DND-41 (cell line): ENCODE results near the gene KNTC1.

ENCODE experiments used
- ATAC-seq: fragments of 200-7000 bp; cut with Tn5 transposase; 3 replicates; pipeline ENCODE4 v1.9.1; 2021; ENCODE audit warnings: low read depth; ENCODE audit not compliant: insufficient read depth
- DNase-seq: peaks from one replicate; pipeline ENCODE4 v3.0.0-alpha.2; 2020
- H2AFZ ChIP-seq: 2 replicates; pipeline ENCODE4 v1.6.0; 2012; ENCODE audit warnings: low read depth, low read length
- H3K27ac ChIP-seq: 2 replicates; pipeline ENCODE4 v1.5.1; 2012; ENCODE audit warnings: low read length, inconsistent platforms
- H3K27me3 ChIP-seq: fragments of 200-600 bp; sonication (generic); 2 replicates; pipeline ENCODE4 v1.6.0; 2012; ENCODE audit warnings: low read length, mild to moderate bottlenecking, inconsistent platforms; ENCODE audit not compliant: insufficient read depth, poor library complexity
- H3K36me3 ChIP-seq: 2 replicates; pipeline ENCODE4 v1.5.1; 2012; ENCODE audit warnings: low read length, inconsistent platforms; ENCODE audit not compliant: insufficient read depth
- H3K4me1 ChIP-seq: 2 replicates; pipeline ENCODE4 v1.5.1; 2012; ENCODE audit warnings: mild to moderate bottlenecking, low read length; ENCODE audit not compliant: insufficient read depth
- H3K4me2 ChIP-seq: 2 replicates; pipeline ENCODE4 v1.6.0; 2012; ENCODE audit warnings: mild to moderate bottlenecking, moderate library complexity, low read length, inconsistent platforms; ENCODE audit not compliant: insufficient read depth
- H3K4me3 ChIP-seq, 2 experiments: fragments of 200-600 bp in 1 of 2; shearing (Covaris generic) in 1 of 2; 2 replicates each; pipeline ENCODE4 v1.5.1; 2012 to 2016; ENCODE audit warnings: inconsistent platforms in 2 of 2, low read length in 2 of 2, mild to moderate bottlenecking in 2 of 2, low read depth in 1 of 2, moderate library complexity in 1 of 2
- H3K79me2 ChIP-seq: 2 replicates; pipeline ENCODE4 v1.6.0; 2012; ENCODE audit warnings: low read length, inconsistent platforms; ENCODE audit not compliant: insufficient read depth
- H3K9ac ChIP-seq: 2 replicates; pipeline ENCODE4 v1.6.0; 2012; ENCODE audit warnings: low read depth, mild to moderate bottlenecking, inconsistent platforms, low read length, moderate library complexity
- H3K9me3 ChIP-seq: 2 replicates; pipeline ENCODE4 v1.5.1; 2012; ENCODE audit warnings: low read length, moderate library complexity, mild to moderate bottlenecking, inconsistent platforms; ENCODE audit not compliant: insufficient read depth, severe bottlenecking
- H4K20me1 ChIP-seq: 2 replicates; pipeline ENCODE4 v1.6.0; 2012; ENCODE audit warnings: low read length; ENCODE audit not compliant: insufficient read depth
- EZH2 ChIP-seq: IDR thresholded peaks from 3 replicates; pipeline ENCODE4 v1.6.1; 2012; ENCODE audit warnings: borderline replicate concordance, low read depth, mild to moderate bottlenecking, moderate library complexity, low read length, inconsistent platforms; ENCODE audit not compliant: severe bottlenecking
- TF ChIP-seq, protein P1 (sequence below): IDR thresholded peaks from 2 replicates; pipeline ENCODE4 v1.5.1; 2012; ENCODE audit warnings: borderline replicate concordance, low read length, moderate library complexity, mild to moderate bottlenecking; ENCODE audit not compliant: poor library complexity, severe bottlenecking; ENCODE audit errors: extremely low read depth

Gene KNTC1

DNA sequence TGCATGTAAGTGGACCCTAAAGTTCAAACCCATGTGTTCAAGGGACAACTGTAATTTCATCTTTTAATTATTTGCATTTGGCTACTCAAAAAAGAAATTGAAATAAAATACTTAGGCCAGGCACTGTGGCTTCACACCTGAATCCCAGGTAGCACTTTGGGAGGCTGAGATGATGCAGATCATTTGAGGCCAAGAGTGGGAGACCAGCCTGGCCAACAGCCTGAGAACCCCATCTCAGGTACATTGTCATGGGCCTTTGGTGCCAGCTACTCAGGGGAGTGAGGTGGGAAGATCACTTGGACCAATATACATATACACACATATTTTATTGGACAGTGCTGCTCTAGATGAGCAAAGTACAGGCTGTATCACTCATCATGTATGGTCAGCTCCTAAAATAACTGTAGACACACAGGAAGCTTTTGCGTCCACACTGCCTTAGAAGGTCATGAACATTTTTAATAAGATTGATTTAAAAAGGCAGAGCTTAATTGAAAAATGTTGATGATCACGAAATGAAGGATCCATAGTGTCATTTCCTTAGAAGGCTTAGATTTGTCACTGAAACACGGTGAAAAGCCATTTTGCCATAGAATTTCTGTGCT is 23.8 kb upstream of the KNTC1 start:
- DNase-seq: no peak
- H2AFZ ChIP-seq: no peak overlapping the region
- H3K79me2 ChIP-seq: peaks cover 34% of the 10 kb centered on the region
- no peak for TF ChIP-seq EZH2
- TF ChIP-seq, protein P1, sequence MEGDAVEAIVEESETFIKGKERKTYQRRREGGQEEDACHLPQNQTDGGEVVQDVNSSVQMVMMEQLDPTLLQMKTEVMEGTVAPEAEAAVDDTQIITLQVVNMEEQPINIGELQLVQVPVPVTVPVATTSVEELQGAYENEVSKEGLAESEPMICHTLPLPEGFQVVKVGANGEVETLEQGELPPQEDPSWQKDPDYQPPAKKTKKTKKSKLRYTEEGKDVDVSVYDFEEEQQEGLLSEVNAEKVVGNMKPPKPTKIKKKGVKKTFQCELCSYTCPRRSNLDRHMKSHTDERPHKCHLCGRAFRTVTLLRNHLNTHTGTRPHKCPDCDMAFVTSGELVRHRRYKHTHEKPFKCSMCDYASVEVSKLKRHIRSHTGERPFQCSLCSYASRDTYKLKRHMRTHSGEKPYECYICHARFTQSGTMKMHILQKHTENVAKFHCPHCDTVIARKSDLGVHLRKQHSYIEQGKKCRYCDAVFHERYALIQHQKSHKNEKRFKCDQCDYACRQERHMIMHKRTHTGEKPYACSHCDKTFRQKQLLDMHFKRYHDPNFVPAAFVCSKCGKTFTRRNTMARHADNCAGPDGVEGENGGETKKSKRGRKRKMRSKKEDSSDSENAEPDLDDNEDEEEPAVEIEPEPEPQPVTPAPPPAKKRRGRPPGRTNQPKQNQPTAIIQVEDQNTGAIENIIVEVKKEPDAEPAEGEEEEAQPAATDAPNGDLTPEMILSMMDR: no peak
- H3K9me3 ChIP-seq: no peaks in the 10 kb centered on the region
- no peaks in the 10 kb centered on the region for H3K27me3 ChIP-seq
- H3K4me1 ChIP-seq: peaks cover 25% of the 10 kb centered on the region
- no peak overlapping the region for H3K4me2 ChIP-seq
- peaks cover 53% of the 10 kb centered on the region for H3K36me3 ChIP-seq
- no peak for ATAC-seq
- no peak overlapping the region for H3K9ac ChIP-seq
- peaks cover 7% of the 10 kb centered on the region; the same call in 1 of the 2 replicates for H4K20me1 ChIP-seq
- H3K4me3 ChIP-seq: no peak overlapping the region
- no peak overlapping the region for H3K27ac ChIP-seq

- H3K4me2 ChIP-seq: no peak overlapping the region
Observed at GRCh38 chr12:122503783-122504590, 23.1 kb upstream of the KNTC1 start.

DNA sequence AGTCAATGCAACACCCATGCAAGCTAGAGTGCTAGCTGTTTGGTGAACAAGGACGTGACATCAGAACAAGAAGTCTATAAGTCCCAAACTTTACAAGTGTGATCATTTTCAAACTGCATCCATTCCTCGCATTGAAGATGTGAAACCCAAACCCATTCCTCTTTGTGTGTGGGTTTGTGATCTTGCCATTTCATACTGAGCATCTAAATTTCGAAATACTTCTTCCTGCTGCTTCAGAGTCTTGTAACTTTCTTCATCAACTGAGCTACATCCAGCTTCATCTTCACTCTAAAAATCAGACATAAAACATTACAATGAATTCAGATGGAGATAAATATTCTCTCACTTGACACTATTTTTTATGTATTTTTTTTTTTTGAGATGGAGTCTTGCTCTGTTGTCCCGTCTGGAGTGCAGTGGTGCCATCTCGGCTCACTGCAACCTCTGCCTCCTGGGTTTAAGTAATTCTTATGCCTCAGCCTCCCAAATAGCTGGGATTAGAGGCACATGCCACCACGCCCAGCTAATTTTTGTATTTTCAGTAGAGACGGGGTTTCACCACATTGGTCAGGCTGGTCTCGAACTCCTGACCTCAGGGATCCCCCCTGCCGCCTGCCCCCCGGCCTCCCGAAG is 21.5 kb upstream of the KNTC1 start:
- peaks cover 76% of the 10 kb centered on the region for H3K36me3 ChIP-seq
- H4K20me1 ChIP-seq: peaks cover 17% of the 10 kb centered on the region; the same call in 1 of the 2 replicates
- H3K27ac ChIP-seq: no peak overlapping the region
- ATAC-seq (no peak), DNase-seq (no peak)
- no peak overlapping the region for H3K4me3 ChIP-seq
- H3K9me3 ChIP-seq: no peaks in the 10 kb centered on the region
- peaks cover 30% of the 10 kb centered on the region for H3K79me2 ChIP-seq
- H3K4me1 ChIP-seq: peaks cover 13% of the 10 kb centered on the region
- H2AFZ ChIP-seq: no peak overlapping the region
- H3K27me3 ChIP-seq: no peaks in the 10 kb centered on the region
- H3K9ac ChIP-seq: no peak overlapping the region
- no peak overlapping the region for H3K4me2 ChIP-seq
- TF ChIP-seq EZH2: no peak
- TF ChIP-seq, protein P1: no peak

More at GRCh38 chr12:122503783-122504590, 23.1 kb upstream of the KNTC1 start:
- DNase-seq (no peak), ATAC-seq (no peak)
- Histone ChIP-seq H3K36me3 (peaks cover 61% of the 10 kb centered on the region), H3K4me3 (no peak overlapping the region), H3K9me3 (no peaks in the 10 kb centered on the region), H3K9ac (no peak overlapping the region), H2AFZ (no peak overlapping the region), H3K4me1 (peaks cover 18% of the 10 kb centered on the region), H4K20me1 (peaks cover 10% of the 10 kb centered on the region; the same call in 1 of the 2 replicates), H3K27ac (no peak overlapping the region), H3K79me2 (peaks cover 30% of the 10 kb centered on the region), H3K27me3 (no peaks in the 10 kb centered on the region)
- no peak for TF ChIP-seq EZH2
- TF ChIP-seq, protein P1: no peak
